HepG2 (cell line): ENCODE data around the gene SIAH2. TPM values are rescaled to one million over a fixed set of nuclear protein-coding genes. Genes with fewer than 3 reads are reported as not detected.

ENCODE experiments used
- ARHGAP35 ChIP-seq: sonication (generic); formaldehyde crosslinking; IDR thresholded peaks from 2 replicates; pipeline ENCODE4 v1.9.0; 2022; ENCODE audit warnings: mild to moderate bottlenecking, inconsistent platforms, moderate library complexity, missing genetic modification reagents, borderline replicate concordance
- ATF1 ChIP-seq: IDR thresholded peaks from 2 replicates; pipeline ENCODE4 v1.6.1; 2016; ENCODE audit warnings: mild to moderate bottlenecking, control low read depth
- ATM ChIP-seq: fragments of 450-650 bp; IDR thresholded peaks from 2 replicates; pipeline ENCODE4 v1.7.1; 2017; ENCODE audit warnings: mild to moderate bottlenecking, borderline replicate concordance
- CERS6 ChIP-seq: sonication (generic); formaldehyde crosslinking; IDR thresholded peaks from 2 replicates; pipeline ENCODE4 v1.5.0; 2020; ENCODE audit warnings: missing genetic modification reagents
- FOXO4 ChIP-seq: sonication (generic); formaldehyde crosslinking; conservative IDR thresholded peaks from 2 replicates; pipeline ENCODE4 v1.8.1; 2023; ENCODE audit warnings: missing genetic modification reagents
- HCFC1 ChIP-seq: fragments of 150-350 bp; IDR thresholded peaks from 2 replicates; pipeline ENCODE4 v1.6.1; 2014; ENCODE audit warnings: low read depth, low read length
- HNRNPH1 ChIP-seq: fragments of 200-400 bp; formaldehyde crosslinking; optimal IDR thresholded peaks from 2 replicates; pipeline ENCODE3; 2017; ENCODE audit warnings: mild to moderate bottlenecking, low read depth, low read length
- HOXA5 ChIP-seq: sonication (generic); formaldehyde crosslinking; IDR thresholded peaks from 2 replicates; pipeline ENCODE4 v1.4.0; 2020; ENCODE audit warnings: missing genetic modification reagents
- IRF1 ChIP-seq: sonication (generic); formaldehyde crosslinking; IDR thresholded peaks from 2 replicates; pipeline ENCODE4 v1.4.0; 2020; ENCODE audit warnings: low read depth, mild to moderate bottlenecking, missing genetic modification reagents
- KAT2B ChIP-seq: fragments of 150-350 bp; IDR thresholded peaks from 2 replicates; pipeline ENCODE4 v1.6.1; 2014; ENCODE audit warnings: low read depth, low read length, borderline replicate concordance
- MEF2D ChIP-seq: sonication (generic); formaldehyde crosslinking; IDR thresholded peaks from 2 replicates; pipeline ENCODE4 v1.5.1; 2020; ENCODE audit warnings: mild to moderate bottlenecking, missing genetic modification reagents
- MTF2 ChIP-seq: sonication (generic); formaldehyde crosslinking; IDR thresholded peaks from 2 replicates; pipeline ENCODE4 v1.5.0; 2020; ENCODE audit warnings: missing genetic modification reagents, borderline replicate concordance
- MYPOP ChIP-seq: sonication (generic); formaldehyde crosslinking; IDR thresholded peaks from 2 replicates; pipeline ENCODE4 v1.8.1; 2023; ENCODE audit warnings: mild to moderate bottlenecking, moderate library complexity, missing genetic modification reagents
- NCOA2 ChIP-seq: sonication (generic); formaldehyde crosslinking; IDR thresholded peaks from 2 replicates; pipeline ENCODE4 v1.8.0; 2022; ENCODE audit warnings: inconsistent platforms
- SIN3A ChIP-seq: IDR thresholded peaks from 2 replicates; pipeline ENCODE4 v1.6.1; 2011; ENCODE audit warnings: low read depth, mild to moderate bottlenecking, control low read depth, low read length, borderline replicate concordance
- SP5 ChIP-seq: IDR thresholded peaks from 2 replicates; pipeline ENCODE4 v1.6.1; 2016; ENCODE audit warnings: low read depth, borderline replicate concordance
- ZBTB2 ChIP-seq: sonication (generic); formaldehyde crosslinking; IDR thresholded peaks from 2 replicates; pipeline ENCODE4 v1.8.0; 2022; ENCODE audit warnings: low read depth, missing genetic modification reagents
- ZC3H13 ChIP-seq: sonication (generic); formaldehyde crosslinking; IDR thresholded peaks from 2 replicates; pipeline ENCODE4 v1.8.1; 2023; ENCODE audit warnings: mild to moderate bottlenecking, missing genetic modification reagents, moderate library complexity
- ZC3H4 ChIP-seq: sonication (generic); formaldehyde crosslinking; IDR thresholded peaks from 2 replicates; pipeline ENCODE4 v1.4.0; 2020; ENCODE audit warnings: missing genetic modification reagents, borderline replicate concordance
- ZKSCAN8 ChIP-seq: IDR thresholded peaks from 2 replicates; pipeline ENCODE4 v1.6.1; 2016; ENCODE audit warnings: borderline replicate concordance, missing genetic modification reagents, missing compliant biosample characterization
- ZMYM4 ChIP-seq: sonication (generic); formaldehyde crosslinking; IDR thresholded peaks from 2 replicates; pipeline ENCODE4 v1.8.1; 2023; ENCODE audit warnings: mild to moderate bottlenecking, missing genetic modification reagents
- ZNF264 ChIP-seq: sonication (generic); formaldehyde crosslinking; IDR thresholded peaks from 2 replicates; pipeline ENCODE4 v1.4.0; 2020; ENCODE audit warnings: missing genetic modification reagents
- ZNF652 ChIP-seq: IDR thresholded peaks from 2 replicates; pipeline ENCODE4 v1.6.1; 2016; ENCODE audit warnings: low read depth, borderline replicate concordance
- ZNF709 ChIP-seq: sonication (generic); formaldehyde crosslinking; IDR thresholded peaks from 2 replicates; pipeline ENCODE4 v1.5.0; 2020; ENCODE audit warnings: mild to moderate bottlenecking, missing genetic modification reagents
- ZNF761 ChIP-seq: sonication (generic); formaldehyde crosslinking; conservative IDR thresholded peaks from 2 replicates; pipeline ENCODE4 v1.4.0; 2020; ENCODE audit warnings: mild to moderate bottlenecking, missing genetic modification reagents
- ZSCAN9 ChIP-seq: IDR thresholded peaks from 2 replicates; pipeline ENCODE4 v1.6.1; 2016; ENCODE audit warnings: borderline replicate concordance
- polyA plus RNA-seq, 8 experiments: library from polyadenylated mRNA; depleted of rRNA in 3 of 8; stranded (reverse) in 7 of 8; unstranded in 1 of 8; fragments of >200 nt; fragmentation: Illumina TruSeq in 4 of 8; extraction: Trizol in 4 of 8; gene quantifications; 2 replicates each; pipeline versions ENCODE4 v1.2.1 to v1.2.3, GENCODE V29; 2011 to 2016; ENCODE audit warnings: low read depth in 4 of 8, missing spikeins in 1 of 8, mixed read lengths in 1 of 8; ENCODE audit not compliant: insufficient read depth in 1 of 8
- total RNA-seq, 5 experiments: library from RNA; depleted of rRNA; stranded (reverse); fragments of >200 nt; fragmentation: Illumina TruSeq; extraction: Trizol; gene quantifications; 2 replicates each; pipeline ENCODE4 v1.2.3, GENCODE V29; 2016; ENCODE audit warnings: low read depth in 1 of 5

Gene SIAH2
- total and polyA plus RNA-seq, 2 of the 13 experiments (the other 11 are each of a cell fraction or from before 2014, with no cell fraction given), result 71.8 to 117 TPM

- TF ChIP-seq FOXO4 (CRISPR knock-in tag) (no peak), ZNF709 (CRISPR knock-in tag) (no peak), ZMYM4 (CRISPR knock-in tag) (peak; percentile 82), MEF2D (CRISPR knock-in tag) (peak; percentile 50; the same call in 1 of the 2 replicates), ZNF264 (CRISPR knock-in tag) (peak; percentile 73; the same call in 1 of the 2 replicates), KAT2B (no peak), MTF2 (no peak), SP5 (CRISPR knock-in tag) (no peak), ARHGAP35 (CRISPR knock-in tag) (no peak), SIN3A (no peak), NCOA2 (peak; percentile 67), ZC3H4 (CRISPR knock-in tag) (no peak), MYPOP (peak; percentile 78; the same call in 1 of the 2 replicates), IRF1 (no peak), HNRNPH1 (no peak), HCFC1 (no peak), ZBTB2 (CRISPR knock-in tag) (no peak), HOXA5 (CRISPR knock-in tag) (no peak), CERS6 (no peak), ATF1 (CRISPR knock-in tag) (no peak), ZNF652 (CRISPR knock-in tag) (peak; percentile 63; the same call in 1 of the 2 replicates), ZSCAN9 (CRISPR knock-in tag) (no peak), ATM (no peak), ZKSCAN8 (CRISPR knock-in tag) (no peak), ZNF761 (peak; percentile 72; the same call in 1 of the 2 replicates), ZC3H13 (no peak)
These were observed 3.2 kb upstream of the SIAH2 start (continued) for GRCh38 chr3:150765949-150766720.
